ENCODE data around the gene FRAT2. TPM values are rescaled to one million over a fixed set of nuclear protein-coding genes. Genes with fewer than 3 reads are reported as not detected.

Gene FRAT2
- total RNA-seq, 2 experiments from 2014 or later, result 27.0 to 27.6 TPM

- Mint-ChIP-seq H3K27me3 (peaks cover 4% of the 10 kb centered on the region), H3K27ac (no peak overlapping the region), H3K36me3 (ENCODE audit: low read depth) (no peaks in the 10 kb centered on the region), H3K9me3 (no peaks in the 10 kb centered on the region), H3K4me3 (no peak overlapping the region), H3K4me1 (ENCODE audit: low read depth) (no peaks in the 10 kb centered on the region)
- Histone ChIP-seq H3K27ac (ENCODE audit: low read depth in 1 of 2, low read length in 2 of 2) (no peak overlapping the region), H3K9me3 (ENCODE audit: control insufficient read depth in 1 of 2, insufficient read depth in 1 of 2, low read length in 2 of 2) (no peaks in the 10 kb centered on the region), H3K27me3 (ENCODE audit: control insufficient read depth in 1 of 2, insufficient read depth in 2 of 2, low read length in 2 of 2) (no peaks in the 10 kb centered on the region), H3K4me1 (ENCODE audit: insufficient read depth, low read length) (no peaks in the 10 kb centered on the region), H3K36me3 (ENCODE audit: insufficient read depth, low read length) (no peaks in the 10 kb centered on the region), H3K4me3 (ENCODE audit: low read length) (no peak overlapping the region)
- TF ChIP-seq CTCF (IDR thresholded peaks at IDR 0.05), result no peak
- DNase-seq (no peak), ATAC-seq (ENCODE audit: poor library complexity) (no peak)
- ChIA-PET CTCF (no interaction called here), POLR2A (interaction anchor here (1.5 kb wide), 1 partner anchor 16 kb away, joined by 4 read pairs; the partner anchor contains the start of gene FRAT1)
- intact Hi-C loops (cut with DNase I, micrococcal nuclease), result no loop called here
Measured at GRCh38 chr10:97302088-97302791, 32.3 kb downstream of the FRAT2 start.

GRCh38 chr10:97300980-97301379 is 33.5 kb downstream of the FRAT2 start:
- ChIA-PET POLR2A (interaction anchor here (1.5 kb wide), 1 partner anchor 17 kb away, joined by 4 read pairs; the partner anchor contains the start of gene FRAT1), CTCF (no interaction called here)
- TF ChIP-seq CTCF (IDR thresholded peaks at IDR 0.05), result no peak
- intact Hi-C loops (cut with DNase I, micrococcal nuclease), result no loop called here
- no peaks in the 10 kb centered on the region for H3K9me3 ChIP-seq (ENCODE audit: control insufficient read depth in 1 of 2, insufficient read depth in 1 of 2, low read length in 2 of 2)
- Mint-ChIP-seq H3K27me3 (peaks cover 4% of the 10 kb centered on the region), H3K36me3 (ENCODE audit: low read depth) (no peaks in the 10 kb centered on the region), H3K4me3 (no peak overlapping the region), H3K4me1 (ENCODE audit: low read depth) (no peaks in the 10 kb centered on the region), H3K27ac (no peak overlapping the region), H3K9me3 (no peaks in the 10 kb centered on the region)
- H3K36me3 ChIP-seq (ENCODE audit: insufficient read depth, low read length), result no peaks in the 10 kb centered on the region
- no peaks in the 10 kb centered on the region for H3K27me3 ChIP-seq (ENCODE audit: control insufficient read depth in 1 of 2, insufficient read depth in 2 of 2, low read length in 2 of 2)
- H3K27ac ChIP-seq (ENCODE audit: low read depth in 1 of 2, low read length in 2 of 2), result no peak overlapping the region
- DNase-seq (no peak), ATAC-seq (ENCODE audit: poor library complexity) (no peak)
- H3K4me1 ChIP-seq (ENCODE audit: insufficient read depth, low read length), result no peaks in the 10 kb centered on the region
- no peak overlapping the region for H3K4me3 ChIP-seq (ENCODE audit: low read length)

- DNase-seq (no peak), ATAC-seq (ENCODE audit: poor library complexity) (no peak)
- Histone ChIP-seq H3K27me3 (ENCODE audit: control insufficient read depth in 1 of 2, insufficient read depth in 2 of 2, low read length in 2 of 2) (no peaks in the 10 kb centered on the region), H3K4me3 (ENCODE audit: low read length) (no peak overlapping the region), H3K9me3 (ENCODE audit: control insufficient read depth in 1 of 2, insufficient read depth in 1 of 2, low read length in 2 of 2) (no peaks in the 10 kb centered on the region), H3K36me3 (ENCODE audit: insufficient read depth, low read length) (no peaks in the 10 kb centered on the region), H3K27ac (ENCODE audit: low read depth in 1 of 2, low read length in 2 of 2) (no peak overlapping the region), H3K4me1 (ENCODE audit: insufficient read depth, low read length) (no peaks in the 10 kb centered on the region)
- intact Hi-C loops (cut with DNase I, micrococcal nuclease), result loop anchor here in 1 of 2 experiments (10.0 kb wide), 1 partner anchor 837 kb away; the partner anchor contains the start of gene R3HCC1L
- POLR2A ChIA-PET, result no interaction called here
- CTCF ChIA-PET, result interaction anchor here (0.7 kb wide), 1 partner anchor 26 kb away, joined by 4 read pairs; no protein-coding TSS in a partner anchor
- Mint-ChIP-seq H3K4me1 (ENCODE audit: low read depth) (no peaks in the 10 kb centered on the region), H3K27me3 (peaks cover 4% of the 10 kb centered on the region), H3K9me3 (no peaks in the 10 kb centered on the region), H3K27ac (no peak overlapping the region), H3K4me3 (no peak overlapping the region), H3K36me3 (ENCODE audit: low read depth) (no peaks in the 10 kb centered on the region)
- no peak for TF ChIP-seq CTCF (IDR thresholded peaks at IDR 0.05)
Measured at GRCh38 chr10:97298223-97298571, 36.3 kb downstream of the FRAT2 start.
